HG02610 (cell line): ENCODE data around the gene FAM83F.

Experiments used
- ATAC-seq: cut with Tn5 transposase; IDR thresholded peaks from one replicate; pipeline ENCODE4 v1.9.1; 2021; ENCODE audit warnings: mild to moderate bottlenecking, moderate library complexity; ENCODE audit not compliant: unreplicated experiment

The FAM83F gene

GRCh38 chr22:40056154-40056553 is 61.4 kb downstream of the FAM83F start:
- no peak for ATAC-seq

- no peak for ATAC-seq
Observed at GRCh38 chr22:40056559-40056958, 61.8 kb downstream of the FAM83F start.

- no peak for ATAC-seq
Observed at GRCh38 chr22:40057652-40058051, 62.9 kb downstream of the FAM83F start.

- ATAC-seq: no peak
Observed at GRCh38 chr22:40058265-40058664, 63.5 kb downstream of the FAM83F start.

GRCh38 chr22:40065981-40066380 is 71.2 kb downstream of the FAM83F start:
- ATAC-seq: no peak

- no peak for ATAC-seq
Observed at GRCh38 chr22:40067639-40068038, 72.9 kb downstream of the FAM83F start.

GRCh38 chr22:40070701-40071100 is 75.9 kb downstream of the FAM83F start:
- no peak for ATAC-seq

- no peak for ATAC-seq
Observed at GRCh38 chr22:40071720-40072119, 77.0 kb downstream of the FAM83F start.

- ATAC-seq: no peak
Observed at GRCh38 chr22:40076702-40077645, 82.2 kb downstream of the FAM83F start.

- ATAC-seq: no peak
Observed at GRCh38 chr22:40077646-40078016, 82.9 kb downstream of the FAM83F start.

GRCh38 chr22:40081662-40082061 is 86.9 kb downstream of the FAM83F start:
- no peak for ATAC-seq

GRCh38 chr22:40082184-40082583 is 87.4 kb downstream of the FAM83F start:
- no peak for ATAC-seq

- ATAC-seq: no peak
Observed at GRCh38 chr22:40083794-40084193, 89.0 kb downstream of the FAM83F start.

- ATAC-seq: no peak
Observed at GRCh38 chr22:40084246-40084645, 89.5 kb downstream of the FAM83F start.

GRCh38 chr22:40088818-40089217 is 94.1 kb downstream of the FAM83F start:
- ATAC-seq: no peak
